COR-L47 (cell line): Measurements from ENCODE around the gene ME3.

Experiments
- DNase-seq: peaks from one replicate; lab custom pipeline; 2025; lab: John Stamatoyannopoulos, UW

ME3 gene

GRCh38 chr11:86487671-86488070, 184.7 kb downstream of the ME3 start:
- DNase-seq = no peak

- DNase-seq = no peak
Observed at GRCh38 chr11:86486261-86487030, 186.0 kb downstream of the ME3 start.

- DNase-seq = no peak
Observed at GRCh38 chr11:86484795-86485166, 187.6 kb downstream of the ME3 start.

- no peak for DNase-seq
Observed at GRCh38 chr11:86483940-86484794, 188.2 kb downstream of the ME3 start.

- no peak for DNase-seq
Observed at GRCh38 chr11:86483610-86483939, 188.8 kb downstream of the ME3 start.

- DNase-seq = no peak
Observed at GRCh38 chr11:86482692-86483091, 189.7 kb downstream of the ME3 start.

GRCh38 chr11:86481399-86481798, 191.0 kb downstream of the ME3 start:
- DNase-seq = no peak

- DNase-seq = no peak
Observed at GRCh38 chr11:86478348-86478747, 194.1 kb downstream of the ME3 start.

- DNase-seq = no peak
Observed at GRCh38 chr11:86477495-86478155, 194.8 kb downstream of the ME3 start.

GRCh38 chr11:86476109-86476861, 196.1 kb downstream of the ME3 start:
- DNase-seq = no peak

GRCh38 chr11:86475027-86475426, 197.4 kb downstream of the ME3 start:
- DNase-seq = no peak

- DNase-seq = no peak
Observed at GRCh38 chr11:86473991-86474833, 198.2 kb downstream of the ME3 start.

- DNase-seq = no peak
Observed at GRCh38 chr11:86469491-86470388, 202.7 kb downstream of the ME3 start.

GRCh38 chr11:86468169-86468568, 204.2 kb downstream of the ME3 start:
- DNase-seq = no peak

- DNase-seq = no peak
Observed at GRCh38 chr11:86464509-86465221, 207.8 kb downstream of the ME3 start.

GRCh38 chr11:86463955-86464354, 208.5 kb downstream of the ME3 start:
- DNase-seq = no peak

- no peak for DNase-seq
Observed at GRCh38 chr11:86463120-86463519, 209.3 kb downstream of the ME3 start.

- no peak for DNase-seq
Observed at GRCh38 chr11:86461892-86462291, 210.5 kb downstream of the ME3 start.
